GM12891 (cell line): ENCODE measurements around the gene TENM4.

Source experiments
- PAX5 ChIP-seq: IDR thresholded peaks from 2 replicates; pipeline ENCODE4 v1.6.1; 2011; ENCODE audit warnings: low read length, moderate library complexity, mild to moderate bottlenecking; ENCODE audit not compliant: insufficient read depth, severe bottlenecking
- POLR2A ChIP-seq: IDR thresholded peaks from 2 replicates; pipeline ENCODE4 v1.6.1; 2011; ENCODE audit warnings: low read depth, low read length, control low read depth
- POLR2AphosphoS5 ChIP-seq: IDR thresholded peaks from 2 replicates; pipeline ENCODE4 v1.6.1; 2011; ENCODE audit warnings: low read depth, low read length, control low read depth
- POU2F2 ChIP-seq: IDR thresholded peaks from 2 replicates; pipeline ENCODE4 v1.6.1; 2011; ENCODE audit warnings: low read depth, mild to moderate bottlenecking, control low read depth, low read length, moderate library complexity
- SPI1 ChIP-seq: IDR thresholded peaks from 2 replicates; pipeline ENCODE4 v1.6.1; 2011; ENCODE audit warnings: low read depth, low read length, control low read depth
- TAF1 ChIP-seq: IDR thresholded peaks from 2 replicates; pipeline ENCODE4 v1.6.1; 2011; ENCODE audit warnings: low read depth, low read length, control low read depth

DNA sequence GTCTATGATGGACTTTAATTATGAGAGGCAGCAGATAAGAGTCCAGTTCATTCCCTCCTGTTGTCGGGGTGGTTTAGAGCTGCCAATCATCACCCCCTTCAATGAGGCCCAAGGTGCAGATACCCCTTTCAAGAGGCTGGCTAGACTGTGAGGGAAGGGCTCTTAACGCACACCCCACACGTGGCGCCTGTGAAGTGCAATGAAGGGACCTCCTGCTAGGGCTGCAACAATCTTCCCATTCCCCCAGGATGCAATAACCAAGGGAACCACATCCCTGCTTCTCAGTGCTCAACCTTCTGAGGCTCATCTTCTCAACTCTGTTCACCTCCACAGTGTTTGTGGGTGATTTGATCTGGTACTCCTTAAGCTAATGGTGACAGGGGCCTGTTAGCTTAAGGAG is 19.0 kb downstream of the TENM4 start:
- no peak for TF ChIP-seq POLR2A
- no peak for TF ChIP-seq POLR2AphosphoS5
- no peak for TF ChIP-seq SPI1
- TF ChIP-seq TAF1 = no peak
- TF ChIP-seq PAX5 = no peak
- no peak for TF ChIP-seq POU2F2
